GM19035 (cell line): Measurements from ENCODE around the gene ANKRD40.
"Not testable (repeated sequence)": the region's sequence is repeated elsewhere in the genome, so short reads cannot be mapped to it uniquely, and the experiment has no call there.

Experiments used
- ATAC-seq: cut with Tn5 transposase; IDR thresholded peaks from one replicate; pipeline ENCODE4 v1.9.1; 2021; ENCODE audit not compliant: unreplicated experiment

The ANKRD40 gene

DNA sequence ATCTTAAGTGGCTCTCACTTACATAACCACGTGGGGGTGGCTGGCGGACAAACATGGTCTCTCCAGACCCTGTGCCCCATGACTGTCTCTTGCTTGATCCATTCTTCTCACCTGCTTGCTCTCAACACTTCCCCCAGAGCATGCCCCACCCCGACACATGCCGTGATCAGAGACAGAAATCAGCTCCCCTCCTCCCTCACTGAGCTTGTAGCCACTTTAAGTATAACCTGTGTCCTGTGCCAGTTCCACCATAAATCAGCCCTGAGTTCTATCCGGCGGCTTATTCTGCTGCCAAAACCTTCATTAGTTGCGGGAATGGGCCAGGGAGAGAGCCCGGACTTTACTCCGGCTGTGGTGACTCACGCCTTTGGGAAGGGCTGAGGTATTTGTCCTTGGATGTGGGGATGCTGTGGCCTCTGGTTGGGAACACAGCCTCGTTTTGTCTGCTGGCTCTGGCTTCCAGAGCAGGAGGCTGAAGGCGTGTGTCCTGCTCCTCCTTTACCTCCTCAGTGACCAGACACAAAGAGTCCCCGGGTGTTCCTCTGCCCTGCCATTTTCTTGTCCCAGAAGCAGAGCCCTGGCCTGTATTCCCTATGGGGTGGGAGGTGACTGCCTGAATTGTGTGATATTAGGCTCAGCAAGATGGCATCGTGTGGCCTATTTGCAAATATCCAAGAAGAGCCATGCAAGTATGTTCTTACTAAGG is 21.1 kb downstream of the ANKRD40 start:
- no peak for ATAC-seq

DNA sequence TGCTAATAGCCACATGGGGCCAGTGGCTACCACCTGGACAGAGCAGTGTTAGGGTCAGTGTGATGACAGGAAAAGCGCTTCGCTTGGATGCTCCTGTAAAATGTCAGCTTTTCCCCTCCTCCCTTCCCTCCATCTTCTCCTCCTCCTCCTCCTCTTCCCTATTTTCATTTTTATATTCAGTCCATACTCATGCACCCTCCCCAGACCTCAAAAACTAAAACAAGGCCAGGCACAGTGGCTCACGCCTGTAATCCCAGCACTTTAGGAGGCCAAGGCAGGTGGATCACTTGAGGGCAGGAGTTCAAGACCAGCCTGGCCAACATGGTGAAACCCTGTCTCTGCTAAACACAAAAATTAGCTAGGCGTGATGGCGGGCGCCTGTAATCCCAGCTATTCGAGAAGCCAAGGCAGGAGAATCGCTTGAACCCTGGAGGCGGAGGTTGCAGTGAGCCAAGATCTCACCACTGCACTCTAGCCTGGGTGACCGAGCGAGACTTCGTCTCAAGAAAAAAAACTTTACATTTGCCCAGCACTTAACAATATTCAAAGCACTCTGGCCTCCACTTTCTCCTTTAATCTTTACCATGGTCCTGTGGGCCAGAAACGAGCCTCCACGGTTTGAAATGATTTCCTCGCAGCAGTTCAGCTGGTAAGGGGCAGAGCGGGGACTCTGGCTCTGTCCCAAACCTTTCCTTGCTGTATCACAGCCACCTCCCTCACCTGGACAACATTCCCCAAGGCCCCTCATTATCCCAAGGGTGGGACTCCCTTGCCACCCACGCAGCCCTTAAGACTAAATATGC is 21.8 kb downstream of the ANKRD40 start:
- no peak for ATAC-seq

DNA sequence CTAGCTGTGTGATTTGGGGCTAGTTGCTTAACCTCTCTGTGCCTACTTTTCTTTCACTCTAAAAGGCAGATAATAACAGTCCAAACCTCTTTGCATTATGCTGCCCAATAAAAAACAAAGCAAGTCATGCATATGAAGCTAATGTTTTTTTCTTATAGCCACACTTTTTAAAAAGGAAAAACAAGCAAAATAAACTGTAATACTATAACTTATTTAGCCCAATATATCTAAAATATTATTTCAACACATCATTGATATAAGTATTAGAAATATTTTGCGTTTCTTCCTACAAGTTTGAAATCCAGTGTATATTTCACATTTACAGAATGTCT is 22.4 kb downstream of the ANKRD40 start:
- ATAC-seq: no peak

DNA sequence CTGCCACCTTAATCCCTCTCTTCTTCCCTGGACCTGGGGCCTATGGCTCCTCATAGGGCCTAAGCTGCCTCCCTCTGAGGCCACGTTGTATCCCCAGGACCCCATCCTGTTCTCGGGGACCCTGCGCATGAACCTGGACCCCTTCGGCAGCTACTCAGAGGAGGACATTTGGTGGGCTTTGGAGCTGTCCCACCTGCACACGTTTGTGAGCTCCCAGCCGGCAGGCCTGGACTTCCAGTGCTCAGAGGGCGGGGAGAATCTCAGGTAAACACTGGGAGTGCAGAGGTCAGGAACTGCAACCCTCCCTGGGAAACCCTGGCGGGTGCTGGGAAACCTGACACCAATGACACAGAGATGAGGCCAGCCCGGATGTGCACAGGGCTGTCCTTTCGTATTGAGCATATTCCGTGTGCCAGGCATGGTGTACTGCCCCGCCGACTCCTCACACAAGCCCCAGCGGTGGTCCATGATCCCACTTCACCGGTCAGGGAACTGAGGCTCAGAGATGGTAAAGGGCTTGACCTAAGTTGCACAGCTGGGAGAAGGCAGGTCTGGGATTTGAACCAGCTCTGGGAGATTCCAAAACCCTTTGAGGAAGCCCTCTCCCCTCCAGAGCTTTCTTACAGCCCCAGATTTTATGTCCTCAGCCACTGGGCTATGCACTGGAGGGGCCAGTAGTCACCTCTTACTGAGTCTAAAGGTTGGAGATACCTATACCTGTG is 22.9 kb downstream of the ANKRD40 start:
- no peak for ATAC-seq

DNA sequence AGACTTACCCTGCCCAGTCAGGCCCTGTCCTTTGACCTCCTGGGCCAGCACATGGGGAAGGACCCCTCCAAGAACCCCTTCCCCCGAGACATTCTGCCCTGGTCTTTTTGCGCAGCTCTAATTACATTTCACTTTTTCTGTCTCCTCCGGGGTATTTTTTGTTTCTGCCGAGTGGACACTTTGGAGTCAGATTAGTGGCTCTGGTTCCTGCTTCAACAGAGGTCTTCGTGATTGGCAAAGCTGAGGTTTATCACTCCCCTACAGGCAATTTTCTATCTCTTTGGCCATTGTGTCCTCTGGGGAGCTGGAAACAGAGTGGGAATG is 23.5 kb downstream of the ANKRD40 start:
- no peak for ATAC-seq

DNA sequence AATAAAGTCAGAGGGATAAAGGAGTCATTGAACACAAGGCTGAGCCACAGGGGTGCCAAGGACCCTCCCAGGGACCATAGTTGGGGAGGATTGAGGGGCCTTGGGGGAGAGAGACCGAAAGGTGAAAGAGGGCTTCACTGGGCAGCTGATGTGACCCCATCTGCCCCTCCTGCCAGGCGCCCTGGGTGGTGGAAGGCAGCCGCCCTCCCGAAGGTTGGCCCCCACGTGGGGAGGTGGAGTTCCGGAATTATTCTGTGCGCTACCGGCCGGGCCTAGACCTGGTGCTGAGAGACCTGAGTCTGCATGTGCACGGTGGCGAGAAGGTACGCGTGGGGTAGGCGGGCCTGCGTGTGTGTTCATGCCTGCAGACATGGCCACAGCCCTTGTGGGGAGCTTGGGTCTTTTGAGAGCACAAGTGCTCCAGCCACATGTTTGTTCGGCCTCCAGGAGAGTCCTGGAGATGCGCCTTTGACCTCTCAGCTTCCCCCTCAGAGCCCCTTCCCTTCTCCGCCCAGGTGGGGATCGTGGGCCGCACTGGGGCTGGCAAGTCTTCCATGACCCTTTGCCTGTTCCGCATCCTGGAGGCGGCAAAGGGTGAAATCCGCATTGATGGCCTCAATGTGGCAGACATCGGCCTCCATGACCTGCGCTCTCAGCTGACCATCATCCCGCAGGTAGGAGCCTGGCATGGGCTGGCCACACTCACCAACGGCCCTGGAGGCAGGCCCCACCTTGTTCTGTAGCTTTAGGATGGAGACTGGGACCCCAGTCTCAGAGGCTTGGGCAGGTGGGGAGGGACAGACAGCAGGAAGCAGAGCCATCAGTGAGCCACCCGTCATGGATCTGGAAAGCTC is 24.1 kb downstream of the ANKRD40 start:
- ATAC-seq: no peak

DNA sequence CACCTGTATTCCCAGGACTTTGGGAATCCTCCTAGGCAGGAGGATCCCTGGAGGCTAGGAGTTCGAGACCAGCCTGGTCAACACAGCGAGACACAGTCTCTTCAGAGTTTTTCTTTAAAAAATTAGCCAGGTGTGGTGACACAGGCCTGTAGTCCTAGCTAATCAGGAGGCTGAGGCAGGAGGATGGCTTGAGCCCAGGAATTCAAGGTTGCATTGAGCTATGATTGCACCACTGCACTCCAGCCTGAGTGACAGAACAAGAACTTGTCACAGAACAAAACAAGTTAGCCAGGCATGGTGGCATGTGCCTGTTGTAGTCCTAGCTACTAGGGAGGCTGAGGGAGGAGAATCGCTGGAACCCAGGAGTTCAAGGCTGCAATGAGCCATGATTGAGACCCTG is 24.8 kb downstream of the ANKRD40 start:
- ATAC-seq: no peak

DNA sequence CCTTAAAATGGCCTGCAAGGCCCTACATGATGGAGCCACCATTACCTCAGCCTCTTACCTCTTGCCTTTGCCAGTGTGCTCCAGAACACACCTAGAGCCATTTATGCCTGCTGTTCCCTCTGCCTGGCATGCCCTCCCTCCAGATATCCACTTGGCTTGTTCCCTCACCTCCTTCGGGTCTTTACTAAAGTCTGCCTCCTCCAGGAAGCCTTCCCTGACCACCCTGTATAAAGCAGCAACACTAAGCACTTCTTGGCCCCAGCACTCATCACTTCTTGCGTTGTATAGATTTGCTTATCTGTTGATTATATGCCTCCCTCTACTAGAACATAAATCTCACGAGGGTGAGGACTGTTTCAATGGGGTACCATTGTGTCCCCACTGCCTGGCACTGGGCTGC is 25.3 kb downstream of the ANKRD40 start:
- no peak for ATAC-seq

DNA sequence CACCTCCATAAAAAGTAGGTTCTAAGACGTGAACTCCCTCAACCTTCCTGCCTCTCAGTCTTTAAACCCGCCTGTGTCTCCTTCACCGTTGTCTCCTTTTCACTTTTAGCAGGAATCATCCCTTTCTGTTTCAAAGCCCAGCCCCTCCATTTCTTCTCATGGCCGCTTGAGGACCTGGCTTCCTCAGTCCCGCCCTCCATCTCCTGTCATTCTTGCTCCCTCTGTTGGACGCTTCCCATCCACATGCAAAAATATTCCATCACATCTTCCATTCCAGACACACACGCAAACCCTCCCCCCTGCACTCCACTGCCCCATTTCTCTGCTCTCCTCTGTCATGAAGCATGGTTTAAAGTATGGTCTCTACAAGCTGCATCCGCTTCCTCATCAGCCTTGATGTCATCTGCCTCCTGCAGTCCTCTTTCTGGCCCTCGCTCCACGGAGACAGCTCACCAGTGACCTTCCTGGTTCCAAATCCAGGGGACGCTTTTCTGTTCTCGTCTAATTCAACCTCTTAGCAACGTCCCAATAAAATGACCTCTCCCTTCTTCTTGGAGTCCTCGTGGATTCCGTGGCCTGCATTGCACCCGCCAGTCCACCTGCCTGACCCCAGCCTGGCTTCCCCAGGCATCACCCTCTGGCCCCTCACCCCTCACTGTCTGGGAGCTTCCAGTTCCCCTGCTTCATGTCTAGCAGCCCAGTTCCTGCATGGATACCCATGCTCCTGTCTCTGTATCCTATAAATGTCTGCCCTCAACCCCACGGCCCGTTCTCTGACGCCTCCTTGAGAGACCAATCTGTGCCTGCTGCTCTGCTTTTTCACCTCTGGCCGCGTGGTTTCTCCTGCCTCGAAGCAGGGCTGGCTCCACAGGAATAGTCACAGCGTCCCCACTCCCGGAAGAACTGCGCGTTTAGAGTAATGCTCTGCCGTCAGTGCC is 26.2 kb downstream of the ANKRD40 start:
- no peak for ATAC-seq

DNA sequence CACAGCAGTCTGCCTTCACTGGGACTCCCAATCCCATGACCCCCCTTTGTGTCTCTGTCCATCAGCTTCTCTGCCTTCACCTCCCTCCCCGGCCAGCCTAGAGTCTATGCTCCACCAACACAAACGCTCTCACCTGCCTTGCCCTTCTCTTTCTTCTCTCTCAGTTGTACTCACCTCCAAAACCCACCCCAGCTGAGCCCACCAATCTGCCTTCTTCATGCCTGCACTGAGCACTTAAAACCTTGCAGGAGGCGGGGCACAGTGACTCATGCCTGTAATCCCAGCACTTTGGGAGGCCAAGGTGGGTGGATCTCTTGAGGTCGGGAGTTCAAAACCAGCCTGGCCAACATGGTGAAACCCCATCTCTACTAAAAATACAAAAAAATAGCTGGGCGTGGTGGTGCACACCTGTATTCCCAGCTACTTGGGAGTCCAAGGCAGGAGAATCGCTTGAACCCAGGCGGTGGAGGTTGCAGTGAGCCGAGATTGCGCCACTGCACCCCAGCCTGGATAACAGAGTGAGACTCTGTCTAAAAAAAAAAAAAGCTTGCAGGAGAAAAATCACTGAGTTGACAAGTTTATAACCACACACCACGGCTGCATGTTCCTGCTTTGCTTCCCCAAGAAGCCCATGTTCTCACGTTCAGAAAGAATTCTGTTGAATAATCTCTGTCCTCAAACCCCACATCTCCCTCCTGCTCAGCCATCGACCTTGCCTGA is 27.0 kb downstream of the ANKRD40 start:
- not testable (repeated sequence) for ATAC-seq

DNA sequence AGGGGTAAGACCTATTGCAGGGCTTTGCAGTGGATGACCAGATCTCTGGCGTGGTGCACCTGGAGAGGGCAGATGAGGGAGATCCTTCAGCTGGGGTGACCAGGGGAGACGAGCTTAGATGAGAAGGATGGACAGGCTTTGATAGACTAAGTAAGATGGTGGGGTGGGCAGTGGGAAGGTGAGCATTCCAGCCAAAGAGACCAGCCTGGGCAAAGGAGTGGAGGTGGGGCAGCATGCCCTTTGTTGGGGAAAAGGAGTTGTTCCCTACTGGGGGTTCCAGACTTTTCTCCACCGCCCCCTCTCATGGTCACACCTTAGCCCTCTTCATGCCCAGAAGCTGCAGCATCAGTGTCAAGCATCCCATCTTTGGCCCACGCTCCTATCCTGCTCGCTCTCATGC is 27.6 kb downstream of the ANKRD40 start:
- ATAC-seq: no peak

DNA sequence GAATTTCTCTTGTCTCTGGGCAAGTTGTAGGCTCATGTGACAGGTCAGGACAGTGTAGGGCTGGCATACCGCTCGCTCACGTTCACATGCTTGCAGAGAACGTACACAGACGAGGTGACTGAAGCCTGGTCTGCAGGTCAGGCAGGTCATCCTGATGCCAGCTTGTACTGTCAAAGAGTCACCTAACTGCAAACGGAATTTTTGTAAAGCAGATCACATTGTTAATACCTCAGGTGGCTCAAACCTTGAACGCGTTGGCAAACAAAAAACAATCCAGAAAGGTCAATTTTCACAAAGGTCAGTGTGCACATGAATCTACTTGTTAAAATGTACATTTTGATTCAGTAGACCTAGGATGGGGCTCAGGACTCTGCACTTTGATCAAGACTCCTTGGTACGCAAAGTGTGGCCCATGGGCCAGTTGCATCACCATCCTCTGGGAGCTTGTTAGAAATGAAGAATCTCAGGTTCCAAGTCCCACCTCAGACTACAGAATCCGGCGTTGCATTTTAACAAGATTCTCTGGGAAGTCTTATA is 28.6 kb downstream of the ANKRD40 start:
- ATAC-seq: no peak

DNA sequence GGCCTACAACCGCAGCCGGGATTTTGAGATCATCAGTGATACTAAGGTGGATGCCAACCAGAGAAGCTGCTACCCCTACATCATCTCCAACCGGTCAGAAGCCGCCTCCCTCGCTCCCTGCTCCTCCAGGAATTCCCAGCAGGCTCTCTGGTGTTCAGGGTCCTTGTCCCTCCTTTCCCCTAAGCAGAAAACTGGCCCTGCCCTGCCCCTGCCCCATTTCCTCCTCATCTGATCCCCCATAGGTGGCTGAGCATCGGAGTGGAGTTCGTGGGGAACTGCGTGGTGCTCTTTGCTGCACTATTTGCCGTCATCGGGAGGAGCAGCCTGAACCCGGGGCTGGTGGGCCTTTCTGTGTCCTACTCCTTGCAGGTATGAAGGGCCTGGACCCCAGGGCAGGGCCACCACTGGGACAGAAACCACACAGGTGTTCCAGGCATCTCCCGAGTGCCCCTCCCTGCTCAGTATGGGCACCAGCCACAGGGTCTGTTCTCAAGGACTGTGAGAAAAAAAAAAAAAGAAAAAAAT is 29.8 kb downstream of the ANKRD40 start:
- ATAC-seq: no peak

DNA sequence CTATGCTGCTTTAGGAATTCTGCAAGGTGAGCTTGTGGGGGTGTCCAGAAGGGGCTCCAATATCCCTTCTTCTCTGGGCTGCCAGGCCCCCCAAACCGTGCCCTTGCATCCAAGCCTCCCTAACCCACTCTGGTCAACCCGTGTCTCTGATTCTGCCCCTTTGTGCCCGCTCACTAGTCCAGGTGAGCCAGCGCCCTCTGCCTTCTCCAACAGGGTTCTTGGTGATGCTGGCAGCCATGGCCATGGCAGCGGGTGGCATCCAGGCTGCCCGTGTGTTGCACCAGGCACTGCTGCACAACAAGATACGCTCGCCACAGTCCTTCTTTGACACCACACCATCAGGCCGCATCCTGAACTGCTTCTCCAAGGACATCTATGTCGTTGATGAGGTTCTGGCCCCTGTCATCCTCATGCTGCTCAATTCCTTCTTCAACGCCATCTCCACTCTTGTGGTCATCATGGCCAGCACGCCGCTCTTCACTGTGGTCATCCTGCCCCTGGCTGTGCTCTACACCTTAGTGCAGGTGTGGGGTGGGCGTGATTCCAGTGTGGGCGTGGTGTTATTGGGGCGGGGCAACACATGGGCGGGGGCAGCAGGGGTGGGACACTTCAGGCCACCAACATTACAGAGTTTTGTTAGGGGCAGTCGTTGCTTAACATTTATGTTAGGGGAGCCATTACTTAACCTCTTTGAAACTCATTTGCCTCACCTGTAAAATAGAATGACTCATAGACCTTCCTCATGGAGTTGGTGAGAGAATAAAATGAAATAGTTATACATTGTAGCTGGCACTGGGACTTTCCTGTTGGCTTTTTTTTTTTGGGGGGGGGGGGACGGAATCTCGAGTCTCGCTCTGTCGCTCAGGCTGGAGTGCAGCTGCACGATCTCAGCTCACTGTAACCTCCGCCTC is 31.4 kb downstream of the ANKRD40 start:
- no peak for ATAC-seq

DNA sequence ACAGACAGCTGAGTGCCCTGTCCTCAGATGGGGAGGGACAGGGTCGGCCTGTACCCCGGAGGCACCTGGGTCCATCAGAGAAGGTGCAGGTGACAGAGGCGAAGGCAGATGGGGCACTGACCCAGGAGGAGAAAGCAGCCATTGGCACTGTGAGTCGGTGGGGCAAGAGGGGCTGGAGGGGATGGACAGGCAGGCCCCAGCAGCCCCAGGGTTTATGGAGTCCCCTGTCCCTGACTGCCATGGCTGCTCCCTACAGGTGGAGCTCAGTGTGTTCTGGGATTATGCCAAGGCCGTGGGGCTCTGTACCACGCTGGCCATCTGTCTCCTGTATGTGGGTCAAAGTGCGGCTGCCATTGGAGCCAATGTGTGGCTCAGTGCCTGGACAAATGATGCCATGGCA is 32.1 kb downstream of the ANKRD40 start:
- no peak for ATAC-seq

DNA sequence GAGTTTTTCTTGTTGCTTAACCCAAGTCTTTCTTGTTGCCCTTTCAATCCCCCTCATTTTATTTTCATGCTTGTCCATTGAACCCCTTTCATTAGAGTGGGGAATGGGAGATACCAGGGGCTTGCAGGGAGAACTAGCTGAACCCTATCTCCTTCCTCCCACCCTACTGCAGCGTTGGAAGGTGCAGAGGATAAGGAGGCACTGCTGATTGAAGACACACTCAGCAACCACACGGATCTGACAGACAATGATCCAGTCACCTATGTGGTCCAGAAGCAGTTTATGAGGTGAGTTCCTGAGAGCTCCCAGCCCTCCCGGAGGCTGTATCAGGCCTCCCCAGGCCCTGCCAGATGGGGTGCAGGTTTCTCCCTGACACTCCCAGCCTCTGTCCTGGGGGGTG is 32.5 kb downstream of the ANKRD40 start:
- no peak for ATAC-seq

DNA sequence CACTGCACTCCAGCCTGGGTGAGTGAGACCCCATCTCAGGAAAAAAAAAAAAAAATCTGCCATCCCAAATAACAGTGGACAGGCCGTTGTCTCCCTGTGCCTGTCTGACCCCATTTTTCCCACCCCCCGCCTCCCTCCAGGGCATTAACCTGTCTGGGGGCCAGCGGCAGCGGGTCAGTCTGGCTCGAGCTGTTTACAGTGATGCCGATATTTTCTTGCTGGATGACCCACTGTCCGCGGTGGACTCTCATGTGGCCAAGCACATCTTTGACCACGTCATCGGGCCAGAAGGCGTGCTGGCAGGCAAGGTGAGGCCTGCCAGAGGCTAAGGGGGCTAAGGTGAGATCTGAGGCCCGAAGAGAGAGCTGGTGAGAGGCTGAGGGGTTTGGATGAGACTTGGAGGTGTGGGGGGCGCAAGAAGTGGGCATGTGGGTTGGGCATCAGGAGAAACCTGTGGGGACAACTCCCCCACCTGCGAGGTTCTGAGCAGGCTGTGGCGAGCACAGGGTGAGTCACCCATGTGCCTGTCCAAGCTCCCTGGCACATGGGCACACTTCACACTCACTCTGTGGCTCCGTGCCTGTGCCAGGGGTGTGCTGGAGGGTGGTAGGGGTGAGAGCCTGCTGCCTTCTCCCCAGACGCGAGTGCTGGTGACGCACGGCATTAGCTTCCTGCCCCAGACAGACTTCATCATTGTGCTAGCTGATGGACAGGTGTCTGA is 34.7 kb downstream of the ANKRD40 start:
- no peak for ATAC-seq
